NCI-H510A treated with DMSO at 0.1 percent for 48 hours (cell line): Measurements from ENCODE around the gene TPR.

Experiments used
- DNase-seq: peaks from one replicate; lab custom pipeline; 2025; lab: John Stamatoyannopoulos, UW

Gene TPR

DNA sequence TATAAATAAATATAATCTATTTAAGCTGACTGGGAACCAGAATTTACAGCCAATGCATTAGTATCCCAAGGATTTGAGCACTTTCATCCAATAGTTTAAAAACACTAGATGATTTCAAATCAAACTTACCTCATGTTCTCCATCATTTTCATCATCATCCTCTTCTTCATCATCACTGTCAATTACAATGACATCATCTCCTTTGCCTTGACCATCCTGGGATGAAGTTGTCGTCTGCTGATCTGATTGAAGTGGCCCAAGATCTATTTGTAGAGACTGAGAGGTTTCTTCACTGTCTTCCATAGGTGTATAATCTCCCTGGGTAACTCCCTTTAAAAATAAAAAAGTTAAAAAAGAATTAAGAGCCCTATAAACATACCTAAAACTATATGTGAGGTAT is 47.7 kb downstream of the TPR start:
- no peak for DNase-seq

DNA sequence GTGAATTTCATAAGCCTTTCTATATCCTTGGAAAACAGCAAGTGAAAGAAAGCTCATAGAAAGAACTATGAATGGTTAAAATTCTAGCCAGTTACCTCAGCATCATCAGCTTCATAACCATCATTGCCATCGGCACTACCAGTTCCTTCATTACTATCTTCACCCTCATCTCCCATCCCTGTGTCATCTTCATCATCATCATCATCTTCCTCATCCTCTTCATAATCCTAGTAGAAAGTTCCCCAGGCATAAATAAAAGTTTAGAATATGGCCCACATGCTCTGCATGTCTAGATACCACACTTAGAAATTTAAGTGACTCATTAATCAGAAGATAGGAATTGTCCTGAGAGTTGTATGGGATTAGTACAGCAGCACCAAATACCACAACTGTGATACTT is 49.0 kb downstream of the TPR start:
- no peak for DNase-seq

DNA sequence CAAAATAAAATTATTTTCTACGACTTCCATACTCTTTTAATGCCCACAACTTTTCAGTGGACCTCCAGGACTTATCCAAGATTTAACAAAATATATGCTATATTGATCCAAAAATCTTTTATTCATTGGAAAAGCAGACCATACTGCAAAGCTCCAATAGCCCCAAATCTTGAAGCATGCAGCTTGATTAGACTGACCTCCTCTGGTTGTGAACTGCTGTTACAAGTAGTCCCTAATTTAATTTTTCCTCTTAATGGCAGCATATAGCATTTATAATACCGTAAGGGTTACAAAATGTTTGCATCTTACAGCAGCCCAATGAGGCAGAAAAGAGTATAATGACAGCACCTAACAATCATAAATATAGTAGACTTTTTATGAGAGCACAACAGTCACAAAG is 49.8 kb downstream of the TPR start:
- DNase-seq: no peak

GRCh38 chr1:186323865-186324264 is 51.2 kb downstream of the TPR start:
- DNase-seq: no peak

- DNase-seq: no peak
These were observed 59.5 kb downstream of the TPR start for GRCh38 chr1:186315570-186315969.

GRCh38 chr1:186311375-186312051 is 63.5 kb downstream of the TPR start:
- DNase-seq: no peak

GRCh38 chr1:186310307-186310706 is 64.7 kb downstream of the TPR start:
- no peak for DNase-seq

GRCh38 chr1:186308264-186309060 is 66.6 kb downstream of the TPR start:
- no peak for DNase-seq

DNA sequence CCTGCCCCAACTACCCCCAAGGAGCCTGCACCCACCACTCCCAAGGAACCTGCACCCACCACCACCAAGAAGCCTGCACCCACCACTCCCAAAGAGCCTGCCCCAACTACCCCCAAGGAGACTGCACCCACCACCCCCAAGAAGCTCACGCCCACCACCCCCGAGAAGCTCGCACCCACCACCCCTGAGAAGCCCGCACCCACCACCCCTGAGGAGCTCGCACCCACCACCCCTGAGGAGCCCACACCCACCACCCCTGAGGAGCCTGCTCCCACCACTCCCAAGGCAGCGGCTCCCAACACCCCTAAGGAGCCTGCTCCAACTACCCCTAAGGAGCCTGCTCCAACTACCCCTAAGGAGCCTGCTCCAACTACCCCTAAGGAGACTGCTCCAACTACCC is 67.6 kb downstream of the TPR start:
- no peak for DNase-seq

DNA sequence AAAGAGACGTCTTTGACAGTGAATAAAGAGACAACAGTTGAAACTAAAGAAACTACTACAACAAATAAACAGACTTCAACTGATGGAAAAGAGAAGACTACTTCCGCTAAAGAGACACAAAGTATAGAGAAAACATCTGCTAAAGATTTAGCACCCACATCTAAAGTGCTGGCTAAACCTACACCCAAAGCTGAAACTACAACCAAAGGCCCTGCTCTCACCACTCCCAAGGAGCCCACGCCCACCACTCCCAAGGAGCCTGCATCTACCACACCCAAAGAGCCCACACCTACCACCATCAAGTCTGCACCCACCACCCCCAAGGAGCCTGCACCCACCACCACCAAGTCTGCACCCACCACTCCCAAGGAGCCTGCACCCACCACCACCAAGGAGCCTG is 68.5 kb downstream of the TPR start:
- DNase-seq: no peak

- peak; percentile 29 for DNase-seq
These were observed 69.8 kb downstream of the TPR start for GRCh38 chr1:186304982-186305949.

GRCh38 chr1:186303911-186304310 is 71.1 kb downstream of the TPR start:
- DNase-seq: no peak

DNA sequence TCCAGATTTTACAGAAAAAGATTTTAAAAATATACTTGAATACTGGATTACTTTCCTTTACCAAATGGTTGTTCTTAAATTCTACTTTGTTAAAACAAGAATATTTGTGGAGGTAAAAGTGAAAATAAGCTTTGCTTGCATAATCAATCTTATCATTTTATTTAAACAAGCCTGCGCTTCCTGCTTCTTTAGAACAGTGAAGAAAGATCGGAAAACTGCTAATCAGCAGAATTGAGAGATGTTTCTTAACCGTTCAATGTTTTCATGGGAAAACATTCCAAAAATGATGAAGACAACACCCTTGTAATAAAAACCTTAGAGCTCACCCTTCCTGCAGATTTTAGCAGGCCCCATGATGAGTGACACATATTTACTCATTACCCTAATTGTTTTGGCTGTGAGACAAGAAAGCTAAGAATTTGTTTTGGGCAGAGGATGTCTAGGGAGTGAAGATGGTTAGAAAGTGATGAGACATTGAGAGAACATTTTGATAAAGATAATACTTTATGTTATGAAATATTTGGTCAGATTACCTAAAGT is 72.6 kb downstream of the TPR start:
- DNase-seq: no peak

DNA sequence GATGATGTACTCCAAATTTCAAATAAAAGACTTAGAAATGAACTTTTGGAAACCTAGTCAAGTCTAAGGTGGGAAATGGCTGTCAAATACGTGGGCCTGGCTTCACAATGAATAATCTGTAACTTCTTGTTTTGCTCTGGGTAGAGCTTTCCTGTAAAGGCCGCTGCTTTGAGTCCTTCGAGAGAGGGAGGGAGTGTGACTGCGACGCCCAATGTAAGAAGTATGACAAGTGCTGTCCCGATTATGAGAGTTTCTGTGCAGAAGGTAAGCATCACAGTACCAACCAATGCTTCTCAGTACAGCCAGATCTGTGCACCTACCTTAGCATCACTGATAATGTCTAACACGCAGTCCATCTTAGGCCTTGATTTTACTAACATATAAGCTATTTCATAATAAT is 73.6 kb downstream of the TPR start:
- DNase-seq: no peak

DNA sequence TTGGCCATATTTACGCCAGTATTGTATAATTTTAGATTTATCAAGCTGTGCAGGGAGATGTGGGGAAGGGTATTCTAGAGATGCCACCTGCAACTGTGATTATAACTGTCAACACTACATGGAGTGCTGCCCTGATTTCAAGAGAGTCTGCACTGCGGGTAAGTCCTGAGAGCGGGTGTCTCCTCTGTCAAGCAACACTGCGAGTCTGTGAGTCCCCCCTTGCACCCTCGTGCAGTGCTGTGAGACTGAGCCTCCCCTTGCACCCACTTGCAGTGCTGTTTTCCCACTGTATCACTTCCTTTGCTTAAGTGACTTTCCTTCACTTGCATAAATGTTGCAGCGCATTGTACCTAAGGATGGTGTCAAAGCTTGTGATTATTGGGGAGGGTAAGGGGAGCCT is 75.0 kb downstream of the TPR start:
- no peak for DNase-seq

DNA sequence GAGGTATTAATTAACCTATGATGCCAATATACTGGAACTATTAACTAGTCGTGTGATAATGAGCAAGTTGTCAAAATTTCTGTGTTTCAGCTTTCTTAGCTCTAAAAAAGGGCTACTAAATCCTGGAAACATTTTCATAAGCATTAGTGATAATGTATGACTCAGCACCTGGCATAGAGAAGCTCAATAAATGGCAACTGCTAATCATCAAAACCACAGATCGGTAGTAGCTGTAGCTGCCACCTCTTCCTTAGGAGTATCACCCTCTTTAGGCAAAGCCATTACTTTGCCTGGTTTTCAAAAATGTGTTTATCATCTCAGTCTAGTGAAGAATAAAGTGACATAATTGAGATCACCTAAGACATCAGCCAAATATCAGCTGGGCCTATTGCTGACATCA is 75.5 kb downstream of the TPR start:
- DNase-seq: no peak

DNA sequence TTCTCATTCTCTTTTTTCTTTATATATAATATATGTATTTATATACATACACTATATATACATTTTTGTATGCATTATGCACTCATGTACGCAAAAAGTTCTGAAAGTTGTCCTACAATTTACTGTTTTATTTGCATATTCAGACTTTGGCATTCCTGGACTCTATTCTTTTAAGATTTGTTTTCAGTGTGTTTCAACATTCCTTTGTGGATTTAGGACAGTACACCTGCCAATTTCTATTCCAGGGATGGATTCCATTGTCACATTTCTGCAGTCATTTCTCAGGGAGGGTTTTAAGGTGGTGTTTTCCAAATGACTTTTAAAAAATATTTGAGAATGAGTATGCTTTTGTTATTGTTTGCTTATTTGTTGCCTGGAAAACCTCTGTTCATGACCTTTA is 76.2 kb downstream of the TPR start:
- no peak for DNase-seq

DNA sequence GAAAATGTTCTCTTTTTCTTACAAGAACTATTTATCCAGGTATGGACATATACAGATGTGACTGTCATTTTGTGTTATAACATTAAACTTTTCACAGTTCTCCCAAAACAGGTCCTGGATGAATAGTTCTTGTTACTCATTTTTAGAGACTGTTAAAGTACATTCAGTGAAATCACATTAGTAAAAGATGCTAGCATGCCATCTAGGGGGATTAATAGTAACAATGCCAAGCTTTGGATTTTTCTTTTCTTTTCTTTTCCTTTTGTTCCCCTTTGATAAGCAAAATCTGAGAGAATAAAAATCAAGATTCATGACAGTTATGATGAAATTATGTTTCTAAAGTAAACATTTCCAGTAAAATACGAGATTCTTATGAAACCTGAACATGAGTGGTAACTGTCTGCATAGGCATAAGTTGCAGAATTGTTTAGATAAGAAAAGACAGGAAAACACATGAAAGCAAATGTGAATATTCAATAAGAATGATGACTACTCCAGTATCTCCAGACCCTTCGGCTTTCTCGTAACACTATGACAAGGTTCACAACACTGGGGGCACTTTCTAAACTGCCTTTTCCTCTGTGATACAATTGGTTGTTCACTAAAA is 77.5 kb downstream of the TPR start:
- DNase-seq: no peak

DNA sequence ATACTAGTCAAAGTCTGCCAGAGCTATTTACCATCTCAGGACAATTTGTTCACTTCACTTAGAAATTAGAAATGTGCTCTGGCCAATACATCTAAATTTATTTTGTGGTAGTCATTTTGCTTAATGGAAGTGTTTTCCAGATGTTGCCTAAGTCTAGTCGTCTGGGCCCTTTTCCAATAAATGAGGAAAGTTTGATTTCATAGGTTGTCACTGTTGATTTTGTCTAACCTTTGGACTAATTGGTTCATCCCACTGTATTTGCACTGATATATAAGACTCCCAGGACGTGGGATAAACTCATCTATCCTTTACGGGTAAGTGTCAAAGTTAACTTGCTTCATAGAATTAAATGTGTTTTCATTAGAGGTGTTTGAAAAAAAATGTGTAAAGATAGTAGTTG is 79.1 kb downstream of the TPR start, which contains the start of gene PRG4:
PRG4 (plus strand) TSS at position 300 of the 400 bp plus-strand sequence.
- no peak for DNase-seq

GRCh38 chr1:186292875-186293274 is 82.2 kb downstream of the TPR start:
- no peak for DNase-seq

- DNase-seq: no peak
These were observed 83.8 kb downstream of the TPR start for GRCh38 chr1:186291271-186291670.
